Kidney epithelial cell (primary cell): ENCODE measurements around the gene PIK3CA. TPM values are rescaled to one million over a fixed set of nuclear protein-coding genes. Genes with fewer than 3 reads are reported as not detected.

Source experiments
- DNase-seq: peaks from one replicate; pipeline ENCODE4 v3.0.0-alpha.2; 2010; ENCODE audit warnings: low read depth
- H3K27me3 ChIP-seq: 2 replicates; pipeline ENCODE4 v1.6.0; 2011; ENCODE audit warnings: low read length; ENCODE audit not compliant: control insufficient read depth, insufficient read depth
- H3K36me3 ChIP-seq: 2 replicates; pipeline ENCODE4 v1.5.1; 2011; ENCODE audit warnings: low read length; ENCODE audit not compliant: control insufficient read depth, insufficient read depth
- H3K4me3 ChIP-seq: 2 replicates; pipeline ENCODE4 v1.5.1; 2011; ENCODE audit warnings: low read depth, mild to moderate bottlenecking, control low read depth, low read length
- CTCF ChIP-seq: IDR thresholded peaks from 2 replicates; pipeline ENCODE4 v1.5.1; 2011; ENCODE audit warnings: mild to moderate bottlenecking, moderate library complexity, low read length, control low read depth, inconsistent platforms; ENCODE audit not compliant: insufficient read depth, poor library complexity, severe bottlenecking
- total RNA-seq: library from RNA; depleted of rRNA; stranded (reverse); fragments of >200 nt; gene quantifications from 2 replicates; pipeline ENCODE4 v1.2.3, GENCODE V29; 2015

PIK3CA gene
- total RNA-seq, 1 donor from 2014 or later = 15.8 TPM

- no peaks in the 10 kb centered on the region for H3K27me3 ChIP-seq
- no peak for DNase-seq
- H3K36me3 ChIP-seq = no peaks in the 10 kb centered on the region
- H3K4me3 ChIP-seq = no peak overlapping the region
- TF ChIP-seq CTCF = no peak
Observed at GRCh38 chr3:179164857-179165256, 16.7 kb downstream of the PIK3CA start.

- TF ChIP-seq CTCF = no peak
- DNase-seq = no peak
Observed at GRCh38 chr3:179166561-179167201, 18.5 kb downstream of the PIK3CA start.

GRCh38 chr3:179168918-179169317, 20.8 kb downstream of the PIK3CA start:
- no peak for DNase-seq
- Histone ChIP-seq H3K36me3 (no peaks in the 10 kb centered on the region), H3K4me3 (no peak overlapping the region), H3K27me3 (no peaks in the 10 kb centered on the region)
- no peak for TF ChIP-seq CTCF

More at GRCh38 chr3:179166561-179167201, 18.5 kb downstream of the PIK3CA start:
- Histone ChIP-seq H3K27me3 (no peaks in the 10 kb centered on the region), H3K36me3 (no peaks in the 10 kb centered on the region), H3K4me3 (no peak overlapping the region)

- Histone ChIP-seq H3K27me3 (no peaks in the 10 kb centered on the region), H3K4me3 (no peak overlapping the region), H3K36me3 (no peaks in the 10 kb centered on the region)
- DNase-seq = no peak
- no peak for TF ChIP-seq CTCF
Observed at GRCh38 chr3:179172546-179172945, 24.4 kb downstream of the PIK3CA start.

- H3K4me3 ChIP-seq = no peak overlapping the region
- no peak for DNase-seq
- H3K36me3 ChIP-seq = no peaks in the 10 kb centered on the region
- H3K27me3 ChIP-seq = no peaks in the 10 kb centered on the region
- TF ChIP-seq CTCF = no peak
Observed at GRCh38 chr3:179174316-179174715, 26.2 kb downstream of the PIK3CA start.

GRCh38 chr3:179174898-179175297, 26.7 kb downstream of the PIK3CA start:
- H3K36me3 ChIP-seq = no peaks in the 10 kb centered on the region
- TF ChIP-seq CTCF = no peak
- no peak overlapping the region for H3K4me3 ChIP-seq
- H3K27me3 ChIP-seq = no peaks in the 10 kb centered on the region
- no peak for DNase-seq
